ENCODE data around the gene SYTL2.
A peak's percentile ranks its signal among the peaks of the same experiment; 100 is the strongest.

The SYTL2 gene

DNA sequence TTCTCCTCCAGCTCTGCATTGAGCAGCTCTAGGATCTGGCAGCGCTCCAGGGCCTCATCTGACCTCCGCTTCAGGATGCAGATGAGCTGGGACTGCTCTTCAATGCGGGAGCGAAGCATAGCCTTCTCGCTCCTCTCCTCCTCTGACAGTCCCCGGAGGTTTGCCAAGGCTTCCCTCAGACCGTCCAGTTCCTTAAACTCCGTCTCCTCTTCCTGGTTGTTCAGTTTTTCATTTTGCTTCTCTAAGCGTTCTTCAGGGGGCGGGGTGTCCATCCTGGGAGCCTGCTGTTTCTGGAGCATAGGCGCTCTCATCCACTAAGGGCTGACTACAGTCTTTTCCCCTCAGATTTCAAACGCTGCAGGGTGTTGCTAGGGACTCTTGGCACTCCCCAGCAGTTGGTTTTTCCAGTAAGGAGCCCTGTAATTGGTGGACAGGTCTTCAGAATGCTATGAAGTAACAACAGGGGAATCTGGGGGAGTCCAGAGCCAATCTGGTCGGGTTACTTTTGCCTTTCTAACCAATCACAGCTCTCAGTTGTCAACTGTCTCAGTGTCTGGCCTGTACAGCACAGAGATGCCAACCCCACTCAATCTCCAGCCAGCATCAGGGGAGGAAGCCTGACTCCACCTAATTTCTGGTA, 125.0 kb downstream of the SYTL2 start, which contains the start of gene CCDC89:
TSS of gene CCDC89 (minus strand) at position 376 of the 640 bp plus-strand sequence. CDS start at position 311, 65 bp downstream.
- no peak for TF ChIP-seq CTCF (conservative IDR thresholded peaks at IDR 0.05; ENCODE audit: low read depth, low read length)
- Histone ChIP-seq H4K20me1 (ENCODE audit: insufficient read depth) (no peaks in the 10 kb centered on the region), H3K9ac (no peak within 1 kb of the TSS), H3K27me3 (ENCODE audit: insufficient read depth, low read depth) (no peaks in the 10 kb centered on the region), H2AFZ (ENCODE audit: low read depth) (no peak within 1 kb of the TSS), H3K79me2 (ENCODE audit: insufficient read depth, low read depth) (no peaks in the 10 kb centered on the region), H3K4me2 (no peak within 1 kb of the TSS), H3K4me3 (IDR thresholded peaks at IDR 0.05; ENCODE audit: insufficient read depth, low read depth, low read length) (no peak within 1 kb of the TSS), H3K4me1 (ENCODE audit: low read depth, poor library complexity, severe bottlenecking) (peaks cover 11% of the 10 kb centered on the region), H3K36me3 (ENCODE audit: insufficient read depth) (no peaks in the 10 kb centered on the region), H3K27ac (no peak within 1 kb of the TSS)

GRCh38 chr11:85685125-85685819, 125.7 kb downstream of the SYTL2 start:
- Histone ChIP-seq H3K9ac (no peak overlapping the region), H2AFZ (ENCODE audit: low read depth) (no peak overlapping the region), H3K36me3 (ENCODE audit: insufficient read depth) (no peaks in the 10 kb centered on the region), H3K4me3 (IDR thresholded peaks at IDR 0.05; ENCODE audit: insufficient read depth, low read depth, low read length) (no peak overlapping the region), H3K4me2 (no peak overlapping the region), H3K27me3 (ENCODE audit: insufficient read depth, low read depth) (no peaks in the 10 kb centered on the region), H3K4me1 (ENCODE audit: low read depth, poor library complexity, severe bottlenecking) (peaks cover 14% of the 10 kb centered on the region), H4K20me1 (ENCODE audit: insufficient read depth) (no peaks in the 10 kb centered on the region), H3K27ac (no peak overlapping the region), H3K79me2 (ENCODE audit: insufficient read depth, low read depth) (no peaks in the 10 kb centered on the region)
- TF ChIP-seq CTCF (conservative IDR thresholded peaks at IDR 0.05; ENCODE audit: low read depth, low read length), result no peak

DNA sequence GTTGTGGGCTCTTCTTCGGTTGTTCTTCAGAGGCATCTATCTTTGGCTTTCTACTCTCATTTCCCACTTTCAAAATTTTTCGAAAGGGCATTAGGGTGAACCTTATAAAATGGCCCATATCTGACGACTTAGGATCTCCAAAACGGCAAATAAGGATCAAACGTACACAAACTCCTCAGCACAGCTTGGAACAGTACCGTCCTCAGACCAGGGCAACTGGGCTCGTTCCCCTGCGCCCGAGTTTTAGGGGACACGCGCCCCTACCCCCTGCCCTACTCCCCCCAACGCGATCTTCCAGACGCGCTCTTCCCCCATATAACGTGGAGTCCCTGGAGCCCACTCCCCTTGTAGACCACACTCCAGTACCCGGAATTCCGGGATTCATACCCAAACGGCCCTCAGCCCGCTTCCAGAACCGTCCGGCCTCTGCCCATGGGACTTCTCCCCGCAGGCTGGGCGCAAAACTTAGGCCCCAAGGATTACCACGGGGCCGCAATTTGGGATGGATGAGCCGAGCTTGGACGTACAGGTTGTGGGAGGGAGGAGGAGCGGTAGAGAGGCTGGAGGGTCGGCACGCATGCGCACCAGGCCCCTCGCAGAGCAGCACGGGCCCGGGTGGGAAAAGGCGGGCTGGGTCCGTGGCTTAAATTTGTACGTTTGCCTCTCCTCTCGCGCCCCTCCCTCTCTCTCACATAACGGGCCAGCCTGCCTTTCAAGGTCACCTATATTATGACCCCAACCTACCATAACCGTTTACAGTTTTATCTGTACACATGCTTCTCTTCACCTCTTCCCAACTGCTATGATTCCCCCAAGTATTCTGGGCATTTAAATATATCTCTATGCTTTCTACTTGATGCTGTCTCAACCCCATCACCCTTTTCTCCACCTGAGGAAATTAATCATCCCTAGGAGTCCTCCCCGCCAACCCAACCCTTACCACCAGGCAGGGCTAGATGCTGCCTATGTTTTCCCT, 128.3 kb downstream of the SYTL2 start:
- no peak for TF ChIP-seq CTCF (conservative IDR thresholded peaks at IDR 0.05; ENCODE audit: low read depth, low read length)
- H3K9ac ChIP-seq, result peak overlapping the region; percentile 70
- no peaks in the 10 kb centered on the region for H3K36me3 ChIP-seq (ENCODE audit: insufficient read depth)
- H3K4me2 ChIP-seq, result peak overlapping the region; percentile 70
- no peaks in the 10 kb centered on the region for H3K27me3 ChIP-seq (ENCODE audit: insufficient read depth, low read depth)
- H2AFZ ChIP-seq (ENCODE audit: low read depth), result peak overlapping the region; percentile 96
- H3K79me2 ChIP-seq (ENCODE audit: insufficient read depth, low read depth), result no peaks in the 10 kb centered on the region
- H3K4me1 ChIP-seq (ENCODE audit: low read depth, poor library complexity, severe bottlenecking), result peaks cover 14% of the 10 kb centered on the region
- H4K20me1 ChIP-seq (ENCODE audit: insufficient read depth), result no peaks in the 10 kb centered on the region
- 0 out of 2 replicates have a peak overlapping the region, but pooled peaks have one; percentile 23 for H3K27ac ChIP-seq
- no peak overlapping the region for H3K4me3 ChIP-seq (IDR thresholded peaks at IDR 0.05; ENCODE audit: insufficient read depth, low read depth, low read length)

DNA sequence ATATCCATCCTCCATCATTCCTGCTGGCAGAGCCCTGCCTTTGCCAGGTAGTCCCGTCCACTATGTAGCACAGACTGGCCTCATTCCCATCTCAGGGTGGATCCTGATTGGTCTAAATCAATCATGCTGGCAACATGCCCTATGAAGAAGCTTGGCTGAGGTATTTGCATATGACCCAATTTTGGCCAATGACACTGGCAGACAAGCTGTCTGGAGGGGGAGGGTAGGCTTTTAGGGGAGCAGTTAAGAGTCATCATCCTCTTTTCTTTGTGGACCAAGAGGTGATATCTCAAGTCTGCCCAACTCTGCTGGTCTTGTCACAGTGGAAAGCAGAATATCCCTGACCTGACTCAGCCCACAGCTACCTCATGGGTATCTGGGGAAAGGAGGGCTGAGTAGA, 130.0 kb downstream of the SYTL2 start:
- no peak overlapping the region for H3K27ac ChIP-seq
- no peak for TF ChIP-seq CTCF (conservative IDR thresholded peaks at IDR 0.05; ENCODE audit: low read depth, low read length)
- H2AFZ ChIP-seq (ENCODE audit: low read depth), result no peak overlapping the region
- no peak overlapping the region for H3K4me2 ChIP-seq
- no peaks in the 10 kb centered on the region for H3K36me3 ChIP-seq (ENCODE audit: insufficient read depth)
- H3K27me3 ChIP-seq (ENCODE audit: insufficient read depth, low read depth), result no peaks in the 10 kb centered on the region
- H3K79me2 ChIP-seq (ENCODE audit: insufficient read depth, low read depth), result no peaks in the 10 kb centered on the region
- H3K9ac ChIP-seq, result no peak overlapping the region
- H4K20me1 ChIP-seq (ENCODE audit: insufficient read depth), result no peaks in the 10 kb centered on the region
- peaks cover 14% of the 10 kb centered on the region for H3K4me1 ChIP-seq (ENCODE audit: low read depth, poor library complexity, severe bottlenecking)
- no peak overlapping the region for H3K4me3 ChIP-seq (IDR thresholded peaks at IDR 0.05; ENCODE audit: insufficient read depth, low read depth, low read length)
